ENCODE data around the gene FLAD1. TPM values are rescaled to one million over a fixed set of nuclear protein-coding genes. Genes with fewer than 3 reads are reported as not detected.
A peak's percentile ranks its signal among the peaks of the same experiment; 100 is the strongest.

The FLAD1 gene
- total and polyA plus RNA-seq, 8 donors: 26.4 to 39.9 (median 30.2) TPM

DNA sequence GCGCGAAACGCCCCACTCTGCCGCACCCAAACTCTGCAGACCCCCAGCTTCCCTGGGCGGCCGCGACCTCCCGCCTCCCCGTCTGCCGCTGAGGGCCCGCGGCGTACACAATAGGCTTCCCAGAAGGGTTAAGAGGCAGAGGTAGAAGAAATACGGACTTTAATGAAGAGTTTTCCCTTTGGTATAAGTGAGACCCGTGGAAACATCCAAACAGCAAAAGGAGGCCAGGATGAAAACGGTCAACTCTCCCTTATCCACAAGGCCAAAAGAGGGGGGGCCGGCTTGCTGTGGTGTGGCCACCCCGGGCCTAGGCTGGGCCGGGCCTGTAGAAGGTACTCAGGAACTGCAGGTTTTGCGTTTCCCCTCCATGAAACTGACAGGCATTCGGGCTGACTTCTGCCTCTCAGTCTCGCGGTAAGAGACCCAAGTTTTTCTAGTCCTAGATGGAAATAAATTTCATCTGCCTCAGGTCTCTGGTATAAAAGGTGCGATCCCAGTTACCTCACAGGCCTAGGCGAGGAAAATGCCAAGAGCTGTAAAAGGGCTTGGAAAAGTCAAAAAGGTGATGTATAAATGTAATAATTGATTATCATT, 20.9 kb upstream of the FLAD1 start:
- intact Hi-C loops (cut with DNase I): no loop called here
- Histone ChIP-seq H3K36me3 (peaks cover 0 to 65% of the 10 kb centered on the region in 2 donors), H3K4me1 (peaks cover 14 to 59% of the 10 kb centered on the region in 2 donors), H3K4me3 (peak overlapping the region; percentile 79 to 90), H3K27me3 (no peaks in the 10 kb centered on the region), H3K27ac (peak overlapping the region; percentile 97 to 98), H3K9me3 (no peaks in the 10 kb centered on the region)
- ATAC-seq: peak; percentile 39
- TF ChIP-seq, protein P1, sequence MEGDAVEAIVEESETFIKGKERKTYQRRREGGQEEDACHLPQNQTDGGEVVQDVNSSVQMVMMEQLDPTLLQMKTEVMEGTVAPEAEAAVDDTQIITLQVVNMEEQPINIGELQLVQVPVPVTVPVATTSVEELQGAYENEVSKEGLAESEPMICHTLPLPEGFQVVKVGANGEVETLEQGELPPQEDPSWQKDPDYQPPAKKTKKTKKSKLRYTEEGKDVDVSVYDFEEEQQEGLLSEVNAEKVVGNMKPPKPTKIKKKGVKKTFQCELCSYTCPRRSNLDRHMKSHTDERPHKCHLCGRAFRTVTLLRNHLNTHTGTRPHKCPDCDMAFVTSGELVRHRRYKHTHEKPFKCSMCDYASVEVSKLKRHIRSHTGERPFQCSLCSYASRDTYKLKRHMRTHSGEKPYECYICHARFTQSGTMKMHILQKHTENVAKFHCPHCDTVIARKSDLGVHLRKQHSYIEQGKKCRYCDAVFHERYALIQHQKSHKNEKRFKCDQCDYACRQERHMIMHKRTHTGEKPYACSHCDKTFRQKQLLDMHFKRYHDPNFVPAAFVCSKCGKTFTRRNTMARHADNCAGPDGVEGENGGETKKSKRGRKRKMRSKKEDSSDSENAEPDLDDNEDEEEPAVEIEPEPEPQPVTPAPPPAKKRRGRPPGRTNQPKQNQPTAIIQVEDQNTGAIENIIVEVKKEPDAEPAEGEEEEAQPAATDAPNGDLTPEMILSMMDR (IDR thresholded peaks at IDR 0.05): no peak
- no peak for DNase-seq

GRCh38 chr1:154962795-154963330, 20.3 kb upstream of the FLAD1 start:
- no peaks in the 10 kb centered on the region for H3K9me3 ChIP-seq
- no peaks in the 10 kb centered on the region for H3K27me3 ChIP-seq
- intact Hi-C loops (cut with DNase I): no loop called here
- H3K27ac ChIP-seq: peak overlapping the region; percentile 97 to 98
- H3K4me1 ChIP-seq: peaks cover 14 to 59% of the 10 kb centered on the region in 2 donors
- TF ChIP-seq, protein P1 (IDR thresholded peaks at IDR 0.05): no peak
- DNase-seq (no peak), ATAC-seq (no peak)
- H3K4me3 ChIP-seq: peak overlapping the region; percentile 79 to 90
- H3K36me3 ChIP-seq: peaks cover 0 to 71% of the 10 kb centered on the region in 2 donors

GRCh38 chr1:154963643-154964042, 19.5 kb upstream of the FLAD1 start:
- DNase-seq: no peak
- intact Hi-C loops (cut with DNase I): no loop called here
- TF ChIP-seq, protein P1 (IDR thresholded peaks at IDR 0.05): no peak
- Histone ChIP-seq H3K36me3 (peaks cover 0 to 70% of the 10 kb centered on the region in 2 donors), H3K27me3 (no peaks in the 10 kb centered on the region), H3K9me3 (no peaks in the 10 kb centered on the region), H3K4me3 (no peak overlapping the region), H3K27ac (no peak overlapping the region), H3K4me1 (peaks cover 14 to 56% of the 10 kb centered on the region in 2 donors)
- ATAC-seq: no peak

GRCh38 chr1:154964359-154964758, 18.8 kb upstream of the FLAD1 start:
- no peak overlapping the region for H3K27ac ChIP-seq
- peaks cover 21 to 62% of the 10 kb centered on the region in 2 donors for H3K4me1 ChIP-seq
- peaks cover 0 to 70% of the 10 kb centered on the region in 2 donors for H3K36me3 ChIP-seq
- no peaks in the 10 kb centered on the region for H3K27me3 ChIP-seq
- no peaks in the 10 kb centered on the region for H3K9me3 ChIP-seq
- H3K4me3 ChIP-seq: no peak overlapping the region
- intact Hi-C loops (cut with DNase I): no loop called here
- no peak for ATAC-seq
- no peak for DNase-seq
- TF ChIP-seq, protein P1 (IDR thresholded peaks at IDR 0.05): no peak

GRCh38 chr1:154966111-154966510, 17.0 kb upstream of the FLAD1 start:
- Histone ChIP-seq H3K4me1 (peaks cover 28 to 68% of the 10 kb centered on the region in 2 donors), H3K27me3 (no peaks in the 10 kb centered on the region), H3K4me3 (no peak overlapping the region), H3K27ac (no peak overlapping the region), H3K9me3 (no peaks in the 10 kb centered on the region), H3K36me3 (peaks cover 0 to 67% of the 10 kb centered on the region in 2 donors)
- ATAC-seq: no peak
- intact Hi-C loops (cut with DNase I): no loop called here
- no peak for DNase-seq
- TF ChIP-seq, protein P1 (IDR thresholded peaks at IDR 0.05): no peak

Measured in left lung (tissue), 10 donors.